Measurements from ENCODE around the gene VARS2.
A peak's percentile ranks its signal among the peaks of the same experiment; 100 is the strongest.
"Not testable (repeated sequence)": the region's sequence is repeated elsewhere in the genome, so short reads cannot be mapped to it uniquely, and the experiment has no call there.

The VARS2 gene

GRCh38 chr6:30907758-30908591, 6.1 kb upstream of the VARS2 start, which contains the start of gene GTF2H4:
Gene GTF2H4 (plus strand): TSS chr6:30908207.
- no peak for TF ChIP-seq CTCF (conservative IDR thresholded peaks at IDR 0.05)
- peak within 1 kb of the TSS; percentile 71; the same call in 1 of the 2 replicates for H3K27ac ChIP-seq

GRCh38 chr6:30908700-30909099, 5.3 kb upstream of the VARS2 start:
- TF ChIP-seq CTCF (conservative IDR thresholded peaks at IDR 0.05) = no peak
- H3K27ac ChIP-seq = peak overlapping the region; percentile 71; the same call in 1 of the 2 replicates

- not testable (repeated sequence) for H3K27ac ChIP-seq
These were observed 3.6 kb upstream of the VARS2 start for GRCh38 chr6:30910473-30910872.

GRCh38 chr6:30912746-30913520, 1.1 kb upstream of the VARS2 start:
- peak overlapping the region; percentile 86 for H3K27ac ChIP-seq
- TF ChIP-seq CTCF (conservative IDR thresholded peaks at IDR 0.05) = no peak

GRCh38 chr6:30913721-30914075, 340 bp upstream of the VARS2 start:
- no peak for TF ChIP-seq CTCF (conservative IDR thresholded peaks at IDR 0.05)
- H3K27ac ChIP-seq = peak overlapping the region; percentile 86

GRCh38 chr6:30914854-30915590, 984 bp downstream of the VARS2 start:
- peak overlapping the region; percentile 86 for H3K27ac ChIP-seq
- TF ChIP-seq CTCF (conservative IDR thresholded peaks at IDR 0.05) = no peak

GRCh38 chr6:30915591-30915946, 1.5 kb downstream of the VARS2 start:
- TF ChIP-seq CTCF (conservative IDR thresholded peaks at IDR 0.05) = peak; percentile 80
- peak overlapping the region; percentile 86 for H3K27ac ChIP-seq
